ENCODE data around the gene RHOT1.

GRCh38 chr17:32141679-32142037 lies 644 bp upstream of the RHOT1 start:
- TF ChIP-seq EZH2 (IDR thresholded peaks at IDR 0.05; ENCODE audit: insufficient read depth, poor library complexity, severe bottlenecking) (no peak), EZH2phosphoT487 (IDR thresholded peaks at IDR 0.05; ENCODE audit: insufficient read depth, low read depth) (no peak)

Data from GM23248 (cell line).